Measurements from ENCODE around the gene LRRC47. TPM values are rescaled to one million over a fixed set of nuclear protein-coding genes. Genes with fewer than 3 reads are reported as not detected.

Gene LRRC47
- 33.7 and 44.1 TPM in 2 replicates for total RNA-seq (2014; rRNA removed)
- polyA plus RNA-seq (2012) = 30.6 TPM

GRCh38 chr1:3796215-3797061, at the start of gene LRRC47:
Gene LRRC47 (minus strand): TSS chr1:3796498. CDS start chr1:3796476, 22 bp downstream.
- DNase-seq (ENCODE audit: low read depth) = peak; percentile 88

GRCh38 chr1:3842912-3843311, 46.6 kb upstream of the LRRC47 start:
- DNase-seq (ENCODE audit: low read depth) = no peak

- DNase-seq (ENCODE audit: low read depth) = no peak
Observed at GRCh38 chr1:3841491-3841890, 45.2 kb upstream of the LRRC47 start.

- DNase-seq (ENCODE audit: low read depth) = no peak
Observed at GRCh38 chr1:3838788-3839187, 42.5 kb upstream of the LRRC47 start.

- DNase-seq (ENCODE audit: low read depth) = no peak
Observed at GRCh38 chr1:3837685-3838084, 41.4 kb upstream of the LRRC47 start.

- no peak for DNase-seq (ENCODE audit: low read depth)
Observed at GRCh38 chr1:3837200-3837599, 40.9 kb upstream of the LRRC47 start.

- DNase-seq (ENCODE audit: low read depth) = no peak
Observed at GRCh38 chr1:3836421-3836820, 40.1 kb upstream of the LRRC47 start.

GRCh38 chr1:3834701-3835100, 38.4 kb upstream of the LRRC47 start:
- DNase-seq (ENCODE audit: low read depth) = no peak

GRCh38 chr1:3831689-3832088, 35.4 kb upstream of the LRRC47 start:
- DNase-seq (ENCODE audit: low read depth) = no peak

- no peak for DNase-seq (ENCODE audit: low read depth)
Observed at GRCh38 chr1:3828391-3828790, 32.1 kb upstream of the LRRC47 start.

GRCh38 chr1:3827813-3828307, 31.6 kb upstream of the LRRC47 start:
- no peak for DNase-seq (ENCODE audit: low read depth)

- no peak for DNase-seq (ENCODE audit: low read depth)
Observed at GRCh38 chr1:3825356-3825755, 29.1 kb upstream of the LRRC47 start.

GRCh38 chr1:3824650-3825049, 28.4 kb upstream of the LRRC47 start:
- DNase-seq (ENCODE audit: low read depth) = no peak

GRCh38 chr1:3822421-3822820, 26.1 kb upstream of the LRRC47 start:
- DNase-seq (ENCODE audit: low read depth) = no peak

- no peak for DNase-seq (ENCODE audit: low read depth)
Observed at GRCh38 chr1:3821908-3822307, 25.6 kb upstream of the LRRC47 start.

GRCh38 chr1:3821447-3821846, 25.1 kb upstream of the LRRC47 start:
- no peak for DNase-seq (ENCODE audit: low read depth)

- DNase-seq (ENCODE audit: low read depth) = no peak
Observed at GRCh38 chr1:3821004-3821403, 24.7 kb upstream of the LRRC47 start.

- DNase-seq (ENCODE audit: low read depth) = no peak
Observed at GRCh38 chr1:3820316-3820715, 24.0 kb upstream of the LRRC47 start.

- no peak for DNase-seq (ENCODE audit: low read depth)
Observed at GRCh38 chr1:3819771-3820200, 23.5 kb upstream of the LRRC47 start.

GRCh38 chr1:3817821-3818597, 21.7 kb upstream of the LRRC47 start:
- no peak for DNase-seq (ENCODE audit: low read depth)

GRCh38 chr1:3817138-3817740, 20.9 kb upstream of the LRRC47 start:
- no peak for DNase-seq (ENCODE audit: low read depth)
